Left ventricle myocardium superior (tissue), 1 donor: ENCODE data around the gene SLC6A5. TPM values are rescaled to one million over a fixed set of nuclear protein-coding genes. Genes with fewer than 3 reads are reported as not detected.

ENCODE experiments used
- total RNA-seq: library from RNA; stranded (reverse); fragmentation: NEBNext Ultra II Directional; extraction: Animal tissue kit (Norgen Biotek cat#: 25700); gene quantifications from one replicate; pipeline ENCODE4 v1.2.1, GENCODE V29; 2021
- donor health status: DM: no; HTN: yes; CAD: no; lungs with severe emphysema.

Gene SLC6A5
- total RNA-seq, 1 donor from 2014 or later = not detected

Other genes with a start within 250 kb of the SLC6A5 start
- gene HTATIP2, start 235.9 kb upstream of the SLC6A5 start, total RNA-seq = 20.9 TPM
- gene PRMT3, start 211.9 kb upstream of the SLC6A5 start, total RNA-seq = 13.2 TPM
- gene NELL1, start 70.0 kb downstream of the SLC6A5 start, total RNA-seq = not detected